Cortex of kidney (tissue), 1 donor: ENCODE results near the gene COMMD7.

Experiments used
- DNase-seq: peaks from one replicate; lab custom pipeline; 2025; lab: John Stamatoyannopoulos, UW

Gene COMMD7

DNA sequence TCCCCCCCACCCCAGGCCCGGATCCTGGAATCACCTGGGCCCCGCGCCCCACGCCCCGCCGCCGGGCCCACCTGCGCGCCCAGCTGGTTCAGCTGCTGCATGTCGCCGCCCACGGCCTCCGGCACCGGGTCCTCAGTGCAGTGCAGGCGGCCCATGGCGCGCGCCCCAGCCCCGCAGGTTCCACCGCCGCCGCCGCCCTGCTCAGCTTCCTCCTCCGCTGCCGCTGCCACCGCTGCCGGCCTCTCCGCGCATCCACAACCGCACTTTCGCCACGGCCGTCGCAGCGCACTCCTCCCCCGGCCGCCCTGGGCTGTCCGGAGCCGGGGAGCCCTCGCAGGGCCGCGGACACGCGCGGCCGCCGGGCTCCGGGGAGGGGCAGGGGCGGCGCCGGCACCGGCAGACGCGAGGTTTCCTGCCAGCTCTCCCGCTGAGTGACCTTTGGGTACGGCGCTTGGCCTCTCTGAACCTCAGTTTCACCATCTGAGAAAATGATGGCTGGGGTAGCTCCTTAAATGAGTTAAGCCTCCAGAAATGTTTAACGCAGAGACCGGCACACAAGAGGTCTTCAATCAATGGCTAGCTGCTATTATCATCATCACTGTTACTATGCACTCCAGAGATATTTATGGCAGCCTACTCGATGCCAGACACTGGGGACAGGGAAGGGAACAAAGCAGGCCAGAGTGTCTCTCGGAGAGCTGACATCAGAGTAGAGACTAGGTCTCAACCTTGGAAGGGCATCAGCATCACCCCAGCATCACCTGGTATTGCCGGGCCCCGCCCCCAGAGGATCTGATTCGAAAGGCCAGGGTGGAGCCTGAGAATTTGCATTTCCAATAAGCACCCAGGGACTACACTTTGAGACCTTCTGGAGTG, at the start of gene COMMD7:
COMMD7 (minus strand) TSS at position 231 of the 876 bp plus-strand sequence; CDS start at position 155, 76 bp downstream.
- DNase-seq, result no peak

DNA sequence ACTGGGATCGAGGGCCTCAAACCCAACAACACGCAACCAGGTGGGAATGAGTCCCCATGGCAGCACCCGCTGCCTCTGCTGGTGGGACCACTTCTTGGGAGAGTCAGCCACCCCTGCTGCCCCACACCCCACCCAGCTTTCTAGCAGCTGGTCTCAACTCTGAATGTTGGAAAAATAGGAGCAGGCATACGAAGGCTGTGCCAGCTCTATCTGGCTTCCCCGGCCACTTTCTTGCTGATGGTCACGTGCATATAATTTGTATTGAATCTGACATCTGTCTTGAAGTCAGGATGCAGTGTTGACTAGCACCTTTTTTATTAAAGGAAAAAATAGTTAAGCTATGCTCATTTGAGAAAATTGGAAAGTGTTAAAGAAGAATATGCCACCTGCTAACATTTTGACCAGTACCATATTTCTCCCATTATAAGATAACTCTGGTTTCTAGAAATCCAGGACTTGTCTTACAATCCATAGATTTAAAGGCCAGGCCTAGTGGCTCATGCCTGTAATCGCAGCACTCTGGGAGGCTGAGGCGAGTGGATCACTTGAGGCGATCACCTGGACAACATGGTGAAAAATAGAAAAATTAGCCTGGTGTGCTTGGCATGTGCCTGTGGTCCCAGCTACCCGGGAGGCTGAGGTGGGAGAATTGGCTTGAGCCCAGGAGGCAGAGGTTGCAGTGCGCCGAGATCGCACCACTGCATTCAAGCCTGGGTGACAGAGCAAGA, 49.6 kb upstream of the COMMD7 start:
- no peak for DNase-seq

DNA sequence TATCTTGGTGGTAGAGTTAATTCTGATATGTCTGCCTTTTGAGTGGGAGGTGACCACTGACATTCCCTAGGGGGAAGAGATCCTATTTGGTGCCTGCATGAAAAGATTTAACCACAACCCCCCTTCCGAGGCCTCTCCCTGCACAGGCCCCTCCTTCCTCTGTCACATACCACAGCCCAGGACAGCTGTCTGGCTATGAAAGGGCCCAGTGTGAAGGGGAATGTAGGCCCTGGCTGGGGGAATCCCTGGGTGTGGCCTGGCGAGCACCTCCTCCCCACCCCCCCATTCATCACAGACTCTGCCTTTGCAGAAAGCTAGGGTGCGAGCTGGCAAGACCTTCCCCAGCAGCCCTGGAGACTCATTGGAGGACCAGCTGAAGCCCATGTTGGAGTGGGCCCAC, 49.0 kb upstream of the COMMD7 start:
- DNase-seq, result no peak

DNA sequence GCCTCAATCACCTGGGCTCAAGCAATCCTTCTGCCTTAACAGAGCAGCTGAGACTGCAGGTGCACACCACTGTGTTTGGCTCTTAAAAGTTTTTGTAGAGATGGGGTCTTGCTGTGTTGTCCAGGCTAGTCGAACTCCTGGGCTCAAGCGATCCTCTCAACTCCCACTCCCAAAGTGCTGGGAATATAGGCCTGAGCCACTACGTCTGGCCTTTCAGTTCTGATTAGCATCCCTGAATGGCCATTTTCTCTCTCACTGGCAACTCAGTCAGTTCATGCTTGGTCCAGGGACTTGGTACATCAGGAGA, 47.4 kb upstream of the COMMD7 start:
- DNase-seq, result no peak

DNA sequence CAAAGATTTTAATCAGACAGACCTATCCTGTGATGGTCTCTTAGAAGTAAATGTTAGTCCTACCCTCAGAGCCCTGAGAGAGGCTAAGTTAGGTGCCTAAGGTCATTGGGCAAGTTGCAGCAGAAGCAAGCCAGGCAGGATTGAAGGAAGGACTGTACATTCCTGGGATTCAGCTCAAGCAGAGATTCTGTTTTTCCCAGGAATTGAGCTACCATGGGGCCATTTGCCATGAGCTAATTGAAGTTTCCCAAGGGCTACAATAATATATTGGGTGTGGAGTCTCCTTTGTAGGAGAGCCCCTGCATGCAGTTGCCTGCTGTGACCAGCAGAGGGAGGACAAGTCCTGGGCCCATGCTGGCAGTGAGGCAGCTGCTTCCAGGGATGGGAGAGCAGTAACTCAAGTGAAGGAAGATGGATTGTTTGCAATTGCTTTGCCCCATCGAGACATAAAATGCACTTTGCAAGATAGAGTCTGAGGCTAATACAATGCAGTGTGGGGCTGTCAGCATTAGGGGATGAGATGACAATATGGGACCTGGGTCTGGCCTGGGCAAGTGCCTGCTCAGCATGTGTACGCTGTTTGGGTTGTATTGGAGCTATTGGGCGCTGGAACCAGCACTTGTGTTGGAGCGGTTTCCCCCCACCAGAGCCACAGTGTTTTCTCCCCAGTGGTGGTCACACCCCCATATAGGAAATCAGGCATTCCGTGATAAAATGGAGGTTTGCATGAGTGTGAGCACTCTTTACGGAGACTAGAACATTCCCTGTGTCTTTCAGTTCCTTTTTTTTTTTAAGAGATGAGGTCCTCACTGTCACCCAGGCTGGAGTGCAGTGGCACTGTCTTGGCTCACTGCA, 46.9 kb upstream of the COMMD7 start:
- DNase-seq, result no peak

DNA sequence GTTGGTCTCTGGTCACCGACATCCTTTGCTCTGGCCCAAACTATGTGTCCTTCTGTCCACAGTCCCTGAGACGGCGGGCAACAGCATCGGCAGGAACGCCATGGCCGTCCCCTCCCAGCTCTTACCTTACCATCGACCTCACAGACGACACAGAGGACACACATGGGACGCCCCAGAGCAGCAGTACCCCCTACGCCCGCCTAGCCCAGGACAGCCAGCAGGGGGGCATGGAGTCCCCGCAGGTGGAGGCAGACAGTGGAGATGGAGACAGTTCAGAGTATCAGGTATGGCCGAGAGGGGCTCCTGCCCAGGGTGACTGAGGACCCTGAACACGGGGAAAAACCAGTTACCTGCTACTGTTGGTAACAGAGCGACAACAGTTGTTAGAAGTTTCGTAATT, 43.9 kb upstream of the COMMD7 start:
- DNase-seq, result no peak

DNA sequence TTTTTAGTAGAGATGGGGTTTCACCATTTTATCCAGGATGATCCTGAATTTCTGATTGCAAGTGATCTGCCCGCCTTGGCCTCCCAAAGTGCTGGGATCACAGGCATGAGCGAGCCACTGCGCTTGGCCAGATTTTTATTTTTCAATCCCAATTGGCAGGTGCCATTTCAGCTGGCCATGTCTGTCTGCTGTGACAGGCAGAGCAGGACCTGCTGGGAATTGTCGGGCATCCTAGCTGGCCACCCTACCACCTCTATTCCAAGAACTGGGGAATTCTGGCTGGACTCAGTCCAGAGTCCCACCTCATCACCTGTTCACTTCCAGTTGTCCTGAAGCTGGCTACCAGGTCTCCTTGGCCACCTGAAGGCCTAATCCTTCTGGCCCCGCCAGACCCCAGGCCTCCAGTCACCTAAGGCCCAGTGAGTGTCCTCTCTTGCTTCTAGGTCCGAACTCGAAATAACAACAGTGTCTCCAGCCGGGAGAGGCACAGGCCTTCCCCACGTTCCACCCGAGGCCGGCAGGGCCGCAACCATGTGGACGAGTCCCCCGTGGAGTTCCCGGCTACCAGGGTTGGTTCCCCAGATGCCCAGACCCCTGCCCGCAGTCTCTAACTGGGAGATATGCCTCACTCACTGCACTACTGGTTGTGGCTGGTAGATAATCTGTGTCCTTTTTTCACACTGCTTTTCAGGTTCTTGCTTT, 42.9 kb upstream of the COMMD7 start:
- DNase-seq, result no peak

DNA sequence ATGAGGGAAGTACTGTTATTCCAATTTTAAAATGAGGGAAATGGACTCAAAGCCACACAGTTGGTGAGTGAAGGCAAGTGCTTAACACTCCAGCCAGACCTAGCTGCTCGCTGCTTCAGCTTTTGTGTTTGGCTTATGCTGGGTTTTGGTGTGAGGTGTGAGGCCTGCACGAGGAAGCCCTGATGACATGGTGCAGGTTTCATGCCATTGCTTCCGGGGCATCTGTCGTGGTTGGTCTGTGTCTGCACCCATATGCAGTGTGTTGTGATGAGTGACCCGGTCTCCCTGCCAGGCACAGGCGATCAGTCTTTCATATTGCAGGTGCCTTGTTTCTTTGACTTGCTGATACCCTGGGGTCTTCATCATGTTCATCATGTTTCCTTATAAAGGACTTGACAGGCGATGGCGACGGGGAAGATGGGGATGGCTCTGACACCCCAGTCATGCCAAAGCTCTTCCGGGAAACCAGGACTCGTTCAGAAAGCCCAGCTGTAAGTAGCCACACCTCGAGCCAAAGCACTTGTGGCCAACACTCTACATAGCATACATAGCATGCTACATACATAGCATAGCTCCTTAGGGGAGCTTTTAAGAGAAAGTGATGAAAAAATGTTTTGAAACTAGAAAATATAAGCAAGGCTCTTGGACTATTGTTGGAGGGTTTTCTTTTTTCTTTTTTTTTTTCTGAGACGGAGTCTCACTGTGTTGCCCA, 41.3 kb upstream of the COMMD7 start:
- no peak for DNase-seq

DNA sequence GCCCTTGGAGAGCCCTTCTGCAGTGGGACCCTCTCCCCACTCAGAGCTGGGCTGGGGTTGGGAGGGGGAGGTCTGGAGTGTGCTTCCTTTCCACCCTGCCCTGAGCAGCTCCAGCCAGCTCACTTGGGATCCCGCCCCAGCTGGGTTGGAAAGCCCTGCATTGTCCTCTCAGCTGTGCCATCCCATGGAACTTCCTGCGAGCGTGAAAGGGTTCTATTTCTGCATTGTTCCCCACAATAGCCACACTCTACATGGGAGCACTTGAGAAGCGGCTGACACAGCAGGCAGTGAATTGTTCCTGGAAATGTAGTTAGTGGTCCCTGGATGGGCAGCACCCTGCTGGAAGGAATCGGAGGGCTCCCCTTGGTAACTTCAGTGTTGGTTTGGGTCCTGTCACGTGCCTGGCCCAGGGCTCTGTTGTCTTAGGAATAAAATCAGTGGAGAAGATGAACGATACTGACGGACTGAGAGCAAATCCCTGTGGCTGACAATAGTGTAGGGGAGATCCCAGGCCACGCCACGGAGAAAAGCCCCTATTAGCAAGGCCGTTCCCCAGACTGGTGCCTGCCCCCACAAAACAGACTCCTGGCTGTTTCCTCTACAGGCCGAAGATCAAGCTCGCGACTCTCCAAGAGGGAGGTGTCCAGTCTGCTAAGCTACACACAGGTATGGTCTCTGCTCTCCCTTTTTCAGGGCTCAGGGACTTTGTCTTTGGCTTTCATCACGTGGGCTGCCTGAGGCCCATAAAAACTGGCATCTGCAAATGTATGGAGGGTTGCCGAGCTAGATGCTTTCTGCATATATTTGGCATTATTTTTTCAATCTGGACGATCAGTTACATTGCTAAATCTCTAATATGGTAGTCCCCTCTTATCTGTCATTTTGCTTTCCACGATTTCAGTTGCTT, 37.7 kb upstream of the COMMD7 start:
- no peak for DNase-seq

DNA sequence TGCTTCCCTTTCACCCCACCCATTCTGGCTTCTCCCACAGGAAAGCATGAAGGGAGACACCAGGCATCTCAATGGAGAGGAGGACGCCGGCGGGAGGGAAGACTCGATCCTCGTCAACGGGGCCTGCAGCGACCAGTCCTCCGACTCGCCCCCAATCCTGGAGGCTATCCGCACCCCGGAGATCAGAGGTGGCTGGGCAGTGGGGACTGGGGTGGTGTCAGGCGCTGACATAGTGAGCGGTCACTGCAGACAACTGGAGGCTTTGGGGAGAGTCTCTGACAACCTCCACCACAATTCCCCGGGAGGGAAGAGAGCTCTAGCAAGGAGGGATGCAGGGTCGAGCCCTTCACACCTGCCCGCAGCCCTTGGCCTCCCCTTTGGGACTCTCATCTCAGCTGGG, 37.0 kb upstream of the COMMD7 start:
- DNase-seq, result no peak

DNA sequence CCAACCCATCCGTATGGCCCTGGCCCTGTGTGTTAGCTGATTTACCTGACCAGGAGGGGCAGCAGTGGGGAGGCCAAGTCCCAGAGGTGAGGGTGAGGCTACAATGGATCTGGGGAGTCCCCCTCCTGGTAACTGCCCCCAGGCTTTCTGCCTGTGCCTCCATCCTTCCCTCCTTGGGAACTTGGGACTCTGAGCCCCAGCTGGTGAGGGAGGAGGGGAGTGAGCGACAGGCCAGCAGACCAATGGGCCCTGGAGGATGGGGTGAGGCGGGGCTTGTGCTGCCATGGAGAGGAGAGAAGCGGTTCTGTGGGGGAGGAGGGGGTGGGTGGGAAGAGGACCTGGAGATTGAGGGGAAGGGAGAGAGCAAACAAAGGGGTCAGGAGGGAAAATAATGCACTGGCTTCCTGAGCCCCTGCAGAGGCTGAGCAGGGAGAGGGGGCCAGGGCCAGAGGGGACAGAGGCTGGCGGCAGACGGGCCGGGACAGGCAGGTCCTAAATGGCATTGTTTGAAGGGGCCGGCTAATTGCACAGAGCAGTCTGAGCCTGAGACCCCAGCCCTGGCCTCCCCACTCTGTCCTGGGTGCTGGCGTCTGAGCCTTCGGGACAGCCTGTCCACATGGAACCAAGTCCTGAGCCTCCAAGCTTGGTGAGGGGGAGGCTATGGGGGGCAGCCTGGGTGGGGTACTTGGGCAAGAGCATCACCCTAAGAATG, 36.4 kb upstream of the COMMD7 start:
- DNase-seq, result no peak

DNA sequence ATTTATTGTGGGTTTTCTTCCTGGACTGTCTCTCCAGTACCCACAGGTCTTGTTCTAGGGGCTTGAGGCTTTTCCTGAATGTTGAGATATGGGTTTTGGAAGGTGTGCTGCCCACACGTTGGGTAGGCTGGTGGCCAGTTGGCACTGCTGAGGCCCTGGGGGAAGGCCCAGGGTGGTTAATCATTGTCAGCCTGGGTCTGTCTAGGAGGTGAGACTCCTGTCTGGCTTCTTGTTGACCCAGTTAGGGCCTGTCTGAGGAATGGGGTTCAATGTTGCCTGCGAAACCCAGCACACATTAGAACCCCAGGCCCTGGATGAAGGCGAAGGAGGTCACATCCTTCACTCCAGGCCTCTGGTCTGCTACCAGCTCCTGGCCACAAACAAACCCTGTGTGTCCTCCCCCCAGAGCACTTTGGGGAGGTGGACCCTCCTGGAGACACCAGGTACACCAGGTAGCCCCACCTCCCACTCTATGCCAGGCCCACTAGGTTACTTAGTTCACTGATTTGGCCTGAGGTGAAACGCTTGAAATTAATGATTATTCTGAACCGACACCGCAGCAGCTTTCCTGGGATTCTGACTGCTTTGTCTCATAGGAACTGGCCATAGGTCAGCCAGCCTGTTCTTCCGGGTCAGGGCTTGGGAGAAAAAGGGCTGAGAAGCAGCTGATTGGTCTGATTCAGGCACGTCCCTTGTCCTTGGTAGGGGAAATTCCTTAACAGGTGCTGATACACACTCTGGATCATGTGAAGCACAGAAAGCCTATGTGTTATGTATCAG, 34.1 kb upstream of the COMMD7 start:
- DNase-seq, result no peak

DNA sequence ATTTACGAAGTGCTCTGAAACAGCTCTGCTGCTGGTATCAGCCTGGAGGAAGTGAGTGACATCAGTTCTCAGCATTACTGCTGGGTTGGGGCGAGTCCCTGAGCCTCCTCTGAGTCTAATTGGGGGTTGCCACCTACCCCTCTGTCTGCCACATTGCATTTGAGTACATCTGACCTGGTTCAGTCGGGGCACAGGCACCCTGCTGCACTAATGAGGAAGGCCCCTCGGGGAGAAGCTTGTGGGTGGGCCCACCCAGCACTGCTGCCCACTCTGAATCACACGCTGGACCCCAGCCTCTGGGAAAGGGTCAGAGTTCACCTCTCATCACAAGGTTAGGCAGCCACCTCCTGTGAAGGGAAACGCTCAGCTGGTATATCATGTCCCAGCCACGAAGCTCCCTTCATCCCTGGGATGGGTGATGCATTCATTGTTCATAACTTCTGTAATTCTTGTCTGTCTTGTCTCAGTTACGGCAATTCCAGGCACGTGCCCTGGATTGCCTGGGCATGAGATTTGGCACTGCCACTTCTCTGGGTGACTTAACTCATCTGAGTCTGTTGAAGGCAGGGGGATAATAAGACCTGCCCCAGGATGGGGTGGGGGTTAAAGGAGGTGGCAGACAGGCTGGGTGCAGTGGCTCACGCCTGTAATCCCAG, 32.2 kb upstream of the COMMD7 start:
- no peak for DNase-seq

DNA sequence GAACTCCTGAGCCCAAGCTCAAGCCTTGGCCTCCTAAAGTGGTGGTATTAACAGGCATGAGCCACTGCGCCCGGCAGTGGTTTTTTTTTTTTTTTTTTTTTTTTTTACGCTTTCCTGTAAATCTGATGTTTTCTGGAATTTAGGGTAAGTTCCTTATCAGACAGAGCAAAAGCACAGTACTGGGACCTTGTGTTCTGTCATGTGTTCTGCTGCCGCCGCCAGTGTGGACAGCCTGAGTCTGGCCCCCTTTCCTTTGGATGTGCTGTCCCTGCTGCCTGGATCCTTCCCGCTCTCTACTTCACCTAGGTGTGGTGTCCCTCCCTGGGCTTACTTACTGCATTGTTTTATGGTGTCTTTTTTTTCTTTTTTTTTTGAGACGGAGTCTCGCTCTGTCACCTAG, 30.6 kb upstream of the COMMD7 start:
- no peak for DNase-seq

DNA sequence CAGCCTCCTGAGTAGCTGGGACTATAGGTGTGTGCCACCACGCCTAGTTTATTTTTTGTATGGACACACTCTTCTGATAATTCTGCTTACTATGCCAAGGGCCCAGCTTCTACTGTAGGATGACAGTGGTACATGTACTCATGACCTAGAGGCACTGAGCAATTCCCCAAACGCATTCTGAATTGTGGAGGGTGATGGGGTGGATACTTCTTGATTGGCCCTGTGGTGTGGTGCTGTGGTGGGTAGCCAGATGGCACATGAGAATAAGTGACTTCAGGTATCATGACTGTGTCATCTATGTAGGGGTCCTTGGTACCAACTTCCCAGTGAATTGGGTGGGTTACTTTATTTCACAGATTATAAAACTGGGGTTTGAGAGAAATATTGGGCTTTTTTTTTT, 30.0 kb upstream of the COMMD7 start:
- no peak for DNase-seq

DNA sequence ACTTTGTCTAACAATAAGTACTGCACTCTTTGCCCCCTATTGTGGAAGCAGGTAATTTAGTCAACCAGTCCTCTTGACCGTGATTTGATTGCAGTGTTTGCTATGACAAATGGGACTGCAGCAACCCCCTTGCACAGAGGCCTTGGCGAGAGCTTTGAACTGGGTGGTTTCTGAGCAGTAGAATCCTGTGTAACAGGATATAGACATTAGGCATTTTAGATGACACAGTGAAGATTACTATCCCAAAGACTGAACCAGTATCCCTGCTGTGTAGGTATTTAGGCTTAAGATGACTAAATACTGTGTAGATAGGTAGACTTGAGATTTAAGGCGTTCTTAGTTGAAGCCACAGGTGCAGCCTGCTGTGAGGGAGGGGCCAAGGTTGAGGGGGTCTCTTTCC, 28.8 kb upstream of the COMMD7 start:
- no peak for DNase-seq

DNA sequence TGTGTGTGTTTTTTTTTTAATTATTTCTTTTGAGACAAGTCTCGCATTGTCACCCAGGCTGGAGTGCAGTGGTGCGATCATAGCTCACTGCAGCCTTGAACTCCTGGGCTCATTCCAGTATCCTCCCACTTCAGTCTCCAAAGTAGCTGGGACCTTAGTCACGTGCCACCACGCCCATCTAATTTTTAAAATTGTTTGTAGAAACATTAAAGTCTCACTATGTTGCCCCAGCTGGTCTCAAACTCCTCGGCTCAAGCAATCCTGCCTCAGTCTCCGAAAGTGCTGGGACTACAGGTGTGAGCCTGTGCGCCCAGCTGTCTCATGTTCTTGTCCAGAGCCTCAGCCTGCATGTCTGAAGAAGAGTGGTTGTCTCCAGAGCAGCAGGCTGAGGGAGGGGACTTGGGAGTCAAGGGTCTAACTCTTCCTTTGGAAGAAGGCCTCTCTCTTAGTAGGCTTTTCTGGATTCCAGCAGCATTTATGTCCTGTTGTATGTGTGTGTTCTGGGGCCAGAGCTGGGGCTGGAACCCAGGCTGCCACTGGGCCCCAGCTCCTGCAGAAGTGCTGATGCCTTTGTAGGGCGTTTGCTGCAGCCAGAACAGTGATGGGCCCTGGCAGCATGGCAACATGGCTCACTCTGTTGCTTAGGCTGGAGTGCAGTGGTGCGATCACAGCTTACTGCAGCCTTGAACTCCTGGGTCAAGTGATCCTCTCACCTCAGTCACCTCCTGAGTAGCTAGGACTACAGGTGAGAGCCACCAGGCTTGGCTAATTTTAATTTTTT, 24.3 kb upstream of the COMMD7 start:
- DNase-seq, result no peak
